Measurements from ENCODE around the gene SUN2. TPM values are rescaled to one million over a fixed set of nuclear protein-coding genes. Genes with fewer than 3 reads are reported as not detected.

The SUN2 gene
- polyA plus RNA-seq, 1 experiment: 98.4 TPM

GRCh38 chr22:38754751-38755154 lies 1.0 kb downstream of the SUN2 start:
- H3K27me3 ChIP-seq (ENCODE audit: control insufficient read depth, insufficient read depth, low read length): no peaks in the 10 kb centered on the region
- POLR2A ChIA-PET: no interaction called here
- TF ChIP-seq CTCF (IDR thresholded peaks at IDR 0.05; ENCODE audit: insufficient read depth, low read depth, low read length): no peak
- H3K4me3 ChIP-seq (ENCODE audit: low read depth, low read length): peak overlapping the region; percentile 66
- CTCF ChIA-PET: interaction anchor here (1.0 to 2.4 kb wide), 4 partner anchors 12 to 30 kb away, joined by 3 to 10 read pairs (median 6); no protein-coding TSS in a partner anchor
- H3K36me3 ChIP-seq (ENCODE audit: control insufficient read depth, insufficient read depth, low read length): peaks cover 20% of the 10 kb centered on the region
- no peak for DNase-seq (ENCODE audit: low read depth)

- Histone ChIP-seq H3K4me3 (ENCODE audit: low read depth, low read length) (peak overlapping the region; percentile 66), H3K27me3 (ENCODE audit: control insufficient read depth, insufficient read depth, low read length) (no peaks in the 10 kb centered on the region), H3K36me3 (ENCODE audit: control insufficient read depth, insufficient read depth, low read length) (peaks cover 26% of the 10 kb centered on the region)
- ChIA-PET CTCF (interaction anchor here (0.6 to 2.1 kb wide), 5 partner anchors 12 to 250 kb away, joined by 3 to 9 read pairs (median 4); no protein-coding TSS in a partner anchor), POLR2A (no interaction called here)
- no peak for DNase-seq (ENCODE audit: low read depth)
- no peak for TF ChIP-seq CTCF (IDR thresholded peaks at IDR 0.05; ENCODE audit: insufficient read depth, low read depth, low read length)
These were observed 1.6 kb downstream of the SUN2 start for GRCh38 chr22:38753948-38754750.

- ChIA-PET POLR2A (no interaction called here), CTCF (interaction anchor here (0.7 to 1.6 kb wide), 6 partner anchors 12 to 27 kb away, joined by 3 to 4 read pairs (median 4); no protein-coding TSS in a partner anchor)
- DNase-seq (ENCODE audit: low read depth): no peak
- Histone ChIP-seq H3K4me3 (ENCODE audit: low read depth, low read length) (no peak overlapping the region), H3K27me3 (ENCODE audit: control insufficient read depth, insufficient read depth, low read length) (no peaks in the 10 kb centered on the region), H3K36me3 (ENCODE audit: control insufficient read depth, insufficient read depth, low read length) (peaks cover 26% of the 10 kb centered on the region)
- no peak for TF ChIP-seq CTCF (IDR thresholded peaks at IDR 0.05; ENCODE audit: insufficient read depth, low read depth, low read length)
These were observed 4.1 kb downstream of the SUN2 start for GRCh38 chr22:38751422-38752346.

- CTCF ChIA-PET: interaction anchor here (0.7 to 1.6 kb wide), 4 partner anchors 11 to 26 kb away, joined by 3 to 4 read pairs (median 4); no protein-coding TSS in a partner anchor
- POLR2A ChIA-PET: no interaction called here
- H3K36me3 ChIP-seq (ENCODE audit: control insufficient read depth, insufficient read depth, low read length): peaks cover 27% of the 10 kb centered on the region
- no peaks in the 10 kb centered on the region for H3K27me3 ChIP-seq (ENCODE audit: control insufficient read depth, insufficient read depth, low read length)
- DNase-seq (ENCODE audit: low read depth): no peak
- no peak for TF ChIP-seq CTCF (IDR thresholded peaks at IDR 0.05; ENCODE audit: insufficient read depth, low read depth, low read length)
- no peak overlapping the region for H3K4me3 ChIP-seq (ENCODE audit: low read depth, low read length)
These were observed 4.8 kb downstream of the SUN2 start for GRCh38 chr22:38751066-38751421.

GRCh38 chr22:38750638-38751037 lies 5.2 kb downstream of the SUN2 start:
- Histone ChIP-seq H3K4me3 (ENCODE audit: low read depth, low read length) (no peak overlapping the region), H3K27me3 (ENCODE audit: control insufficient read depth, insufficient read depth, low read length) (no peaks in the 10 kb centered on the region), H3K36me3 (ENCODE audit: control insufficient read depth, insufficient read depth, low read length) (peaks cover 28% of the 10 kb centered on the region)
- TF ChIP-seq CTCF (IDR thresholded peaks at IDR 0.05; ENCODE audit: insufficient read depth, low read depth, low read length): no peak
- POLR2A ChIA-PET: no interaction called here
- no peak for DNase-seq (ENCODE audit: low read depth)
- CTCF ChIA-PET: interaction anchor here (0.7 to 1.6 kb wide), 4 partner anchors 11 to 26 kb away, joined by 3 to 6 read pairs (median 4); no protein-coding TSS in a partner anchor

Data from BJ (cell line).